SH-SY5Y (cell line): ENCODE results near the gene CHRM5.

Source experiments
- GATA2 ChIP-seq: IDR thresholded peaks from 2 replicates; pipeline ENCODE4 v1.6.1; 2011; ENCODE audit warnings: mild to moderate bottlenecking, low read depth, low read length
- GATA3 ChIP-seq: IDR thresholded peaks from 2 replicates; pipeline ENCODE4 v1.6.1; 2011; ENCODE audit warnings: low read depth, mild to moderate bottlenecking, low read length, moderate library complexity

- no peak for TF ChIP-seq GATA2
- no peak for TF ChIP-seq GATA3
Measured at GRCh38 chr15:33923446-33923845, 44.9 kb upstream of the CHRM5 start.
